H7 (cell line): ENCODE measurements around the gene ETV3L. TPM values are rescaled to one million over a fixed set of nuclear protein-coding genes. Genes with fewer than 3 reads are reported as not detected.
A peak's percentile ranks its signal among the peaks of the same experiment; 100 is the strongest.
"Not testable (repeated sequence)": the region's sequence is repeated elsewhere in the genome, so short reads cannot be mapped to it uniquely, and the experiment has no call there.

Source experiments
- DNase-seq: peaks from one replicate; pipeline ENCODE4 v3.0.0; 2012
- H3K27me3 ChIP-seq: 2 replicates; pipeline ENCODE4 v1.6.0; 2011; ENCODE audit warnings: mild to moderate bottlenecking, low read length; ENCODE audit not compliant: control insufficient read depth, insufficient read depth
- H3K36me3 ChIP-seq: replicated peaks from 2 replicates; pipeline ENCODE4 v1.5.1; 2011; ENCODE audit warnings: low read length; ENCODE audit not compliant: control insufficient read depth, insufficient read depth
- H3K4me3 ChIP-seq: 2 replicates; pipeline ENCODE4 v1.5.1; 2011; ENCODE audit warnings: low read depth, mild to moderate bottlenecking, control low read depth, low read length, moderate library complexity; ENCODE audit not compliant: insufficient read depth
- total RNA-seq: library from RNA; depleted of rRNA; stranded (reverse); fragments of >200 nt; shearing (Covaris generic); gene quantifications from 2 replicates; pipeline ENCODE4 v1.2.3, GENCODE V29; 2014

The ETV3L gene
- total RNA-seq, 1 experiment from 2014 or later = 1.1 TPM

DNA sequence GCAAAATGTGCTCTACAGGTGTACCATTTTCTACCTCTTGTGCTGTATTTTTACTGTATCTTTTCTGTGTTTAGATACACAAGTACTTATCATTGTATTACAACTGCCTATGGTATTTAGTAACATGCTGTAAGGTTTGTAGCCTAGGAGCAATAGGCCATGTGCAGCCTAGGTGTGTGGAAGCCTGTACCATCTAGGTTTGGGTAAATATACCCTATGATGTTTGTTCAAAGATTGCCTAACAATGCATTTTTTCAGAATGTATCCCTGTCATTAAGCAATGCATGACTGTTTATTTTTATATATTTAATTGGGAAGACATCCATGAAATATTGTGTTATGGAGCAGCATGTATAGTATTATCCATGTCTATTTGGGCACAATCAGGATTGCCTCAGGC, 11.0 kb downstream of the ETV3L start:
- H3K4me3 ChIP-seq = no peak overlapping the region
- no peak for DNase-seq
- no peaks in the 10 kb centered on the region for H3K36me3 ChIP-seq
- no peaks in the 10 kb centered on the region for H3K27me3 ChIP-seq

DNA sequence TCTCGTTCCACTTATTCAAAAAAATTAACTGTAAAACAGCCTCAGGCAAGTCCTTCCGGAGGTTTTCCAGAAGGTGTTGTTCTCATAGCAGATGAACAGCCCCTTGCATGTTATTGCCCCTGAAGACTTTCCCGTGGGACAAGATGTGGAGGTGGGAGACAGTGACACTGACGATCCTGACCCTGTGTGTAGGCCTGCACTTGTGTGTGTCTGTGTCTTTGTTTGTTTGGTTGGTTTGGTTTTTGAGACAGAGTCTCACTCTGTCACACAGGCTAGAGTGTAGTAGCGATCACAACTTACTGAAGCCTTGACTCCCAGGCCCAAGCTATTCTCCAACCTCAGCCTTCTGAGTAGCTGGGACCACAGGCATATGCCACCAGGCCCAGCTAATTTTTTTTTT, 12.6 kb downstream of the ETV3L start:
- H3K27me3 ChIP-seq = no peaks in the 10 kb centered on the region
- no peak overlapping the region for H3K4me3 ChIP-seq
- DNase-seq = no peak
- no peaks in the 10 kb centered on the region for H3K36me3 ChIP-seq

DNA sequence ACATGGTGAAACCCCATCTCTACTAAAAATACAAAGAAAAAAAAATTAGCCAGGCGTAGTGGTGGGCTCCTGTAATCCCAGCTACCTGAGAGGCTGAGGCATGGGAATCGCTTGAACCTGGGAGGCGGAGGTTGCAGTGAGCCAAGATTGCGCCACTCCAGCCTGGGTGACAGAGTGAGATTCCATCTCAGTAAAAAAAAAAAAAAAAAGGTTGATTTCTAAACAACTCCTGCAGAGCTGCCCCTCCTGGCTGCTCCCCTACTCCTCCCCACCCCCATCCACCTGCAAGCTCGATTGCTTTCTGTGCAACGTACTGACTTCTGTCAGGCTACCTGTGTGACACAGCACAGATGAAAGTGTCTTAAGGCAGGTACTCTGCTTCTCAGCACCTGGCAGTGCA, 13.3 kb downstream of the ETV3L start:
- no peak overlapping the region for H3K4me3 ChIP-seq
- peak; percentile 72 for DNase-seq
- no peaks in the 10 kb centered on the region for H3K36me3 ChIP-seq
- no peaks in the 10 kb centered on the region for H3K27me3 ChIP-seq

DNA sequence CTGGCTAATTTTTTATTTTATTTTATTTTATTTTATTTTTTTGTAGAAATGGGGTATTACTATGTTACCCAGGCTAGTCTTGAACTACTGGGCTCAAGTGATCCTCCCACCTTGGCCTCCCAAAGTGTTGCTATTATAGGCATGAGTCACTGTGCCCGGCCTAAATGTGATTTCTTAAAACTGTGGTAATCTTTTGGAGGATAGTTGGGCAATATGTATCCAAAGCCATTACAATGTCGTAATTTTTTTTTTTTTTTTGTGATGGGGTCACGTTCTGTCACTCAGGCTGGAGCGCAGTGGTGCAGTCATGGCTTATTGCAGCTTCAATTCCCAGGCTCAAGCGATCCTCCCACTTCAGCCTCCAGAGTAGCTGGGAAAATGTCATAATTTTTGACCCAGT, 14.2 kb downstream of the ETV3L start:
- Histone ChIP-seq H3K4me3 (no peak overlapping the region), H3K27me3 (no peaks in the 10 kb centered on the region), H3K36me3 (no peaks in the 10 kb centered on the region)
- DNase-seq = no peak

DNA sequence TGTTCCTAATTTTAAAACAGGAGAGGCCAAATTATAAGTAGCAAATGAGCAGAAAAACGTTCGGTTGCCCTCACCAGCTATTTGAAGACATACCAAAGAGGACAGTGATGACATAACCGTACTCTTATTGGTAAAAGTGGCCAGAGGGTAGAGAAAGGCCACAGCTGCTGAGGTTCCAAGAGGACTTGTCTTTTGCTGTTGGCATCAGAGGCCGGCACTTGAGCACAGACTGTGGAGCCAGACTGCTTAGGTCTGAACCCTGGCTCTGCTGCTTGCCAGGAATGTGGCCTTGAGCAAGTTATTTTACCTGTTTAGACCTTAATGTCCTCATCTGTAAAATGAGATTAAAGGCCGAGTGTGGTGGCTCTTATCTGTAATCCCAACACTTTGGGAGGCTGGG, 14.9 kb downstream of the ETV3L start:
- Histone ChIP-seq H3K27me3 (no peaks in the 10 kb centered on the region), H3K36me3 (no peaks in the 10 kb centered on the region), H3K4me3 (no peak overlapping the region)
- peak; percentile 5 for DNase-seq

DNA sequence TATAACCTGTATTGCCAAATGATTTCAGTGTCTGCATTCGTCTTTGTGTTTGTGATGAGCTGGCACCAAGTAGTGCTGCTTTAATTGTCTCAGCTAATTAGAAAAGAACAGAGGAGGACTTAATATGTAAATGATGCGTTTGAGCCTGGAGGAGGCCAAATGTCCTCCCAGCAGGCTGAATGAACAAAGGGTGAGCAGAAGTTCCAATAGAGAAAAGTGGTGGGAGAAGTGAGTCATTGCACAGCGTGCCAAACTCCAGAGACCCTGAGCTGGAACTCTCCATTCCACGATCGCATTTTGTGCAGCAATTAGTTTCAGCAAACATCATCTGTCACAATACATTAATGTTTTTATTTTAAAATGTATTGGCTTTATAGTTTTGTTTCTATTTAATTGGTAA, 17.9 kb downstream of the ETV3L start:
- Histone ChIP-seq H3K4me3 (no peak overlapping the region), H3K36me3 (no peaks in the 10 kb centered on the region), H3K27me3 (no peaks in the 10 kb centered on the region)
- peak; percentile 29 for DNase-seq

DNA sequence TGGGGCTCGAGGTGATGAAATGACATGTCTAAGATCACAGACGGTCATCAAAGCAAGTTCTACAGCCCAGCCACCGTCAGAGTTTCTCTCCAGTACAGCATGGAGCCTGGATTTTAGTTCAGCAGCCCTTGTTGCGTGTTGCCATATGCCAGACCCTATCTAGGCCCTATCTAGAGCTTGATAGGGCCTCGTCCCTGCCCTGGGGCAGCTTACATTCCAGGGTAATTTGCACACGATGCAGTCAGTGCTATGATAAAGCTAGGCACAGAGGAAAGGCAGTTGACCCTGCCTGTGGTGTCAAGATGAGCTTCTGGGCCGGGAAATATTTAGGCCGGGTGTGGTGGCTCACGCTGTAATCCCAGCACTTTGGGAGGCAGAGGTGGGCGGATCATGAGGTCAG, 18.9 kb downstream of the ETV3L start:
- DNase-seq = no peak
- no peak overlapping the region for H3K4me3 ChIP-seq
- H3K36me3 ChIP-seq = no peaks in the 10 kb centered on the region
- no peaks in the 10 kb centered on the region for H3K27me3 ChIP-seq

DNA sequence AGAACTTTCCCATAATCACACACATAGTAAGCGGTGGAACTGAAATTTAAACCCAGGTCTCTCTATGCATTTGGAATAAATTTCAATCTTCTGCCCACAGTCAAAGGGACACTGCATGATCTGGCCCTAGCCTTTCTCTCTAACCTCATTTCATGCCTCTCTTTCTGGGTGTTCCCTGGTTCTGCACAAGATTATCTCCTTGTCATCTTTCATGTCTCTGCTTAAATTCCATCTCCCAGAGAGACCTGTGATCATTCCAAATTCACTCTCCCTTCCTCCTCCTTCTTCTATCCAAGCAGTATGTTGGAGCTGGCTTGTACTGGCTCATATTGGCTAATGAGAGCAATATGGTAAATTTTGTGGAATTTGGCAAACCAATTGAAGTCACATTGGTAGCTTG, 22.2 kb downstream of the ETV3L start:
- Histone ChIP-seq H3K4me3 (no peak overlapping the region), H3K36me3 (no peaks in the 10 kb centered on the region), H3K27me3 (no peaks in the 10 kb centered on the region)
- no peak for DNase-seq

DNA sequence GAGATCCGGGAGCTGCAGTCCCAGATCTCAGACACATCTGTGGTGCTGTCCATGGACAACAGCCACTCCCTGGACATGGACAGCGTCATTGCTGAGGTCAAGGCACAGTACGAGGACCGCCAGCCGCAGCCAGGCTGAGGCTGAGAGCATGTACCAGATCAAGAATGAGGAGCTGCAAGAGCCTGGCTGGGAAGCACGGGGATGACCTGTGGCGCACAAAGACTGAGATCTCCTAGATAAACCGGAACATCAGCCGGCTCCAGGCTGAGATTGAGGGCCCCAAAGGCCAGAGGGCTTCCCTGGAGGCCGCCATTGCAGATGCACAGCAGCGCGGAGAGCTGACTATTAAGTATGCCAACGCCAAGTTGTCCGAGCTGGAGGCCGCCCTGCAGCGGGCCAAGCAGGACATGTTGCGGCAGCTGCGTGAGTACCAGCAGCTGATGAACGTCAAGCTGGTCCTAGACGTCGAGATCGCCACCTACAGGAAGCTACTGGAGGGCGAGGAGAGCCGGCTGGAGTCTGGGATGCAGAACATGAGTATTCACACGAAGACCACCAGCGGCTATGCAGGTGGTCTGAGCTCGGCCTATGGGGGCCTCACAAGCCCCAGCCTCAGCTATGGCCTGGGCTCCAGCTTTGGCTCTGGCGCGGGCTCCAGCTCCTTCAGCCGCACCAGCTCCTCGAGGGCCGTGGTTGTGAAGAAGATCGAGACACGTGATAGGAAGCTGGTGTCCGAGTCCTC, 25.5 kb downstream of the ETV3L start:
- peak; percentile 76 for DNase-seq
- Histone ChIP-seq H3K27me3 (no peaks in the 10 kb centered on the region), H3K36me3 (no peaks in the 10 kb centered on the region), H3K4me3 (no peak overlapping the region)

DNA sequence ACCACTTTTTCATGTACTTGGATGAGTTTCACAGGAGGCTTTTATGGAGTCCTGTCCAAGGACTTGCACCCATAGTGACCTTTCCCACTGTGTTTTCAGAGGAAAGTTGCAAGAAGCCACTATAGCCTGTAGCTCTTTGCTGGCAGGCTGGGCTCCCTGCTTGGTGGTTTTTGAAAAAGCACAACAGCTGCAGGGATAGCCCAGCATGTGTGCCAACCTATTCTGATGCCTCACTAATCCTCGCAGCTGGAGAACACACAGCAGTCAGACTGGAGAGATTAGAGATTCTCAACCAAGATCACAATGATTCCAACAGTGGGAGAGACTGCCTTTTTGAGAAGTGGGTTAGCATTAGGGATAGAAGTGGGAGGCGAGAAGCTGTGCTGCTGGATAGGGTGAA, 30.0 kb downstream of the ETV3L start:
- Histone ChIP-seq H3K27me3 (no peaks in the 10 kb centered on the region), H3K4me3 (no peak overlapping the region), H3K36me3 (no peaks in the 10 kb centered on the region)
- peak; percentile 56 for DNase-seq

DNA sequence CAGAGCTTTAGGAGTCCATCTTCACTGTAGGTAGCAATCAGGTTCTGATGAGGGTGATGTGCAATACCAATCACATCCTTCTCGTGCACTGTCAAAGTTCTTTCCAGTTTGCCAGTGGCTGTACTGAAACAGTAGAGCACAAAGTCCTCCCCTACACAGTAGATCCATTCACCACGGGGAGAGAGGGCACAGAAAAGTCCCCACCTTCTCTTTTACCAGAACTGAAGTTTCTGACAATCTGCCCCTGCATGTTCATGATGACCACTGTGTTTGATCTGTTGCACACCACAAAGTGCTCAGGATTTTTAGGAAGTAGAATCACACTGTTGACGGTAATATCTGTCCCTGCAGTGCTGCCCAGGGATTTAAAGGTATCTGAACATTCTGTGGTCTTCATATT, 40.4 kb downstream of the ETV3L start:
- not testable (repeated sequence) for H3K4me3 ChIP-seq, DNase-seq, H3K27me3 ChIP-seq

DNA sequence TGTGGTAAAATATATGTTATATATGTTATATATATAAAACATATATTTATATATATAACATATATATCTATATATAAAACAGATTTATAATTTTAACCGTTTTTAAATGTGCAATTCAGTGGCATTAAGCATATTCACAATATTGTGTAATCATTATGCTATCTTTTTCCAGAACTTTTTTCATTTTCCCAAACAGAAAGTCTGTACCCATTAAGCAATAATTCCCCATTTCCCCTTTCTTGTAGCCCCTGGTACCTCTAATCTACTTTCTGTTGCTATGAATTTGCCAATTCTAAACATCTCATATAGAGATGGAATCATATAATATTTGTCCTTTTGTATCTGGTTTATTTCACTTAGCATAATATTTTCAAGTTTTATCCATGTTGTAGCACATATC, 43.3 kb downstream of the ETV3L start:
- DNase-seq = no peak
- no peaks in the 10 kb centered on the region for H3K27me3 ChIP-seq
- H3K4me3 ChIP-seq = no peak overlapping the region
- H3K36me3 ChIP-seq = no peaks in the 10 kb centered on the region

More for the DNA sequence above, 40.4 kb downstream of the ETV3L start:
- not testable (repeated sequence) for H3K36me3 ChIP-seq

DNA sequence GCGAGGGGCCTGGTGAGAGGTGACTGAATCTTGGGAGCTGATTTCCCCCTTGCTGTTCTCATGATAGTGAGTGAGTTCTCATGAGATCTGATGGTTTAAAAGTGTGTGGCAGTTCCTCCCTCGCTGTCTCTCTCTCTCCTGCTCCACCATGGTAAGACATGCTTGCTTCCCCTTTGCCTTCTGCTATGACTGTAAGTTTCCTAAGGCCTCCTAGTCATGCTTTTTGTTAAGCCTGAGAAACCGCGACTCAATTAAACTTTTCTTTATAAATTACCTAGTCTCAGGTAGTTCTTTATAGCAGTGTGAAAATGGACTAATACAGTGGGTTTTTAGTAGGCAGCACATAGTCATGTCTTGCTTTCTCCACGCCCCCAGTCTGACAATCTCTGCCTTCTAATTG, 43.9 kb downstream of the ETV3L start:
- not testable (repeated sequence) for H3K27me3 ChIP-seq, H3K4me3 ChIP-seq, H3K36me3 ChIP-seq, DNase-seq

DNA sequence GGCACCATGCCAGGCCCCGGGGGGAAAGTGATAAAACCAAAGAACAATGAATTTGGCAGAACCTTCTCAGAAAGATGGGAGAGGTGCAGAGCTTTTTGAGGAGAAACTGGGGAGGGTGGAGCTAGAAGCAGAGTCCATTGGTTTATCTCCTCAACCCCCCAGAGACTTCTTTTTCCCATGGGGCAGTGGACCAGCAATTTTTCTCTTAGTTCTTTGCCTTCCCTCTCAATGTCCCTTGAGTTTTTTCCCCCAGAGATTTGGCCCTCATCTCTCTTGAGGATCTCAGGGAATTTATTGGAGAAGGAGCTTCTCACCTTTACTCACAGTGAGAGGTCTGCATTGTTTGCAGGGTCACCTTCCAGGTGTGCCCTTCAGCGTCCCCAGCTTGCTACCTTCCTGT, 48.8 kb downstream of the ETV3L start:
- H3K36me3 ChIP-seq = no peaks in the 10 kb centered on the region
- DNase-seq = no peak
- no peaks in the 10 kb centered on the region for H3K27me3 ChIP-seq

DNA sequence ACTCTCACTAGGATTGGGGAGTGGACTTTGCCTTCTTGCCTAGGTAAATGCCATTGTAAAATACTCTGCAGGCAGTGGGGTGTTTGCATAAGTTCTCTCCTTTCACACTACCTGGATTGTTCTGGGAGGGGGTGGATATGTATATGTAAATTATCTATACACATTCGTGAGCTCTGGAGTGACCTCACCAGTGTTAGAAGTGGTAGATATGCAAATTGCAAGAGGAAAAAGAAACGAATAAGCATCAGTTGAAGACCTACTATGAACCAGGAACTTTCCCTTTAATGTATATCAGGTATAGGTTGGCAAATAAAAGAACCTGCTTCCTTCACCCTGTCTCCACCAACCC, 52.6 kb downstream of the ETV3L start:
- Histone ChIP-seq H3K4me3 (no peak overlapping the region), H3K36me3 (no peaks in the 10 kb centered on the region), H3K27me3 (no peaks in the 10 kb centered on the region)
- peak; percentile 38 for DNase-seq

More for the DNA sequence above, 48.8 kb downstream of the ETV3L start:
- H3K4me3 ChIP-seq = no peak overlapping the region
